GM23248 (cell line): Measurements from ENCODE around the gene NUDT4.

Source experiments
- EZH2 ChIP-seq: fragments of 200-600 bp; sonication (generic); IDR thresholded peaks from 2 replicates; pipeline ENCODE4 v1.6.1; 2018; ENCODE audit warnings: antibody characterized with exemption, mild to moderate bottlenecking; ENCODE audit not compliant: insufficient read depth, poor library complexity, severe bottlenecking
- EZH2phosphoT487 ChIP-seq: fragments of 200-600 bp; sonication (generic); IDR thresholded peaks from 2 replicates; pipeline ENCODE4 v1.6.1; 2018; ENCODE audit warnings: antibody characterized with exemption, moderate library complexity, mild to moderate bottlenecking, low read depth; ENCODE audit not compliant: insufficient read depth

DNA sequence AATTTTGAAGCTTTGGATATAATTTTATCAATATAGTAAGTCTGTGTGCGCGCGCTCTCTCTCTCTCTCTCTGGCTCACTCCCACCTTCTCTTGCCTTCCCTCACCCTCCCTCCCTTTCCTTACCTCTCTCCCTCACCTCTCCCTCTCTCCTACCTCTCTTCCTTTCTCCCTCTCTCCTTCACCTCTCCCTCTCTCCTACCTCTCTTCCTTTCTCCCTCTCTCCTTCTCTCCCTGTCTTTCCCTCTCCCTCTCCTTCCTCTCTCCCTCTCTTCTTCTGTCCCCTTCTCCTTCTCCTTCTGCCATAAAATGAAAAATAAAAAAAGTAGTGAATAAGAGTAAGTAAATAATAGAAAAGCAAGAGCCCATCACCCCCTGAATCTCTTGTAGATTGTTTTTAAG is 9.0 kb upstream of the NUDT4 start:
- TF ChIP-seq EZH2 (no peak), EZH2phosphoT487 (no peak)
